AG09309 (cell line): ENCODE results near the gene SH3TC1.

Experiments
- DNase-seq: peaks from one replicate; pipeline ENCODE4 v3.0.0-alpha.2; 2010; ENCODE audit warnings: low read depth
- H3K4me3 ChIP-seq: 2 replicates; pipeline ENCODE4 v1.5.1; 2011; ENCODE audit warnings: mild to moderate bottlenecking, low read depth, low read length, moderate library complexity; ENCODE audit not compliant: control insufficient read depth
- TF ChIP-seq, protein P1 (sequence below): IDR thresholded peaks from 2 replicates; pipeline ENCODE4 v1.5.1; 2011; ENCODE audit warnings: mild to moderate bottlenecking, low read depth, low read length, inconsistent platforms; ENCODE audit not compliant: insufficient read depth, control insufficient read depth; ENCODE audit errors: missing control alignments

SH3TC1 gene

DNA sequence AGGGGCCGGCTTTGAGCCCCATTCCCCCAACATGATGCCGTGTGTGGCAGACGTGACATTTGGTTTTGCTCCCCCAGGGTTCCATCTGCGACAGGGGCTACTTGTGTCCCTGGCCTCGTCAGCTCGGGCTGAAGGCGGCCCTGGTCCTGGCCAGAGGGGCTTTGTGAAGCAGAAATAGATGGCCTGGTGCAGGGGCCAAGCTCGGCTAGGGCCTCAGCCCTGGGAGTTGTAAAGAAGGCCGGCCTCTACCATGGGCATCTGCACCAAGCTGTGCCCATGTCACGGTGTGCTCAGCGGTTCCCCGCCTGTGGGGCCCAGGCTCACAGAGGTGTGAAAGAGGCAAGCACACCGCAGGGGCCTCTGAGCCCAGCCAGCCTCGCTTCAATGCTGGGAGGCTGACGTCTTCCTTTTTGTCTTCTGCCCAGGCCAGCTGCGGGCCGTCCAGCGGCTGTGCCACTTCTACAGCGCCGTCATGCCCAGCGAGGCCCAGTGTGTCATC lies 32.5 kb downstream of the SH3TC1 start:
- no peak for DNase-seq
- H3K4me3 ChIP-seq: no peak overlapping the region
- TF ChIP-seq, protein P1, sequence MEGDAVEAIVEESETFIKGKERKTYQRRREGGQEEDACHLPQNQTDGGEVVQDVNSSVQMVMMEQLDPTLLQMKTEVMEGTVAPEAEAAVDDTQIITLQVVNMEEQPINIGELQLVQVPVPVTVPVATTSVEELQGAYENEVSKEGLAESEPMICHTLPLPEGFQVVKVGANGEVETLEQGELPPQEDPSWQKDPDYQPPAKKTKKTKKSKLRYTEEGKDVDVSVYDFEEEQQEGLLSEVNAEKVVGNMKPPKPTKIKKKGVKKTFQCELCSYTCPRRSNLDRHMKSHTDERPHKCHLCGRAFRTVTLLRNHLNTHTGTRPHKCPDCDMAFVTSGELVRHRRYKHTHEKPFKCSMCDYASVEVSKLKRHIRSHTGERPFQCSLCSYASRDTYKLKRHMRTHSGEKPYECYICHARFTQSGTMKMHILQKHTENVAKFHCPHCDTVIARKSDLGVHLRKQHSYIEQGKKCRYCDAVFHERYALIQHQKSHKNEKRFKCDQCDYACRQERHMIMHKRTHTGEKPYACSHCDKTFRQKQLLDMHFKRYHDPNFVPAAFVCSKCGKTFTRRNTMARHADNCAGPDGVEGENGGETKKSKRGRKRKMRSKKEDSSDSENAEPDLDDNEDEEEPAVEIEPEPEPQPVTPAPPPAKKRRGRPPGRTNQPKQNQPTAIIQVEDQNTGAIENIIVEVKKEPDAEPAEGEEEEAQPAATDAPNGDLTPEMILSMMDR: no peak

DNA sequence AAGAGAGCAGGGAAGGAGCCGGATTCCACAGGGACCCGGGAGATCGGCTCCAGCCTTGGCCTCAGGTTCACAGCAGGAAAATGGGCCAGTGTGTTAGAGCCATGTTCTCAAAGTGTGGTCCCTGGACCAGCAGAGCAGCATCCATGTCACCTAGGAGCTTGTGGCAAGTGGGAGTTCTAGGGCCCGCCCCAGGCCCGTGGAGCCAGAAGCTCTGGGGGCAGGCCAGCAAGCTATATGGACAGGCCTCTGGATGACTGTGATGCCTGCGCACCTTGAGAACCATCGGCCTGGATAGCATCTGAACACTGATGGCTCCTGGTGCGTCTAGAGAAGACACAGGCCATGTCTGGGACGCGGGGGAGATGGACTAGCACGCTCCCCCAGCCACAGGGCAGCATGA lies 33.7 kb downstream of the SH3TC1 start:
- TF ChIP-seq, protein P1: no peak
- H3K4me3 ChIP-seq: no peak overlapping the region
- no peak for DNase-seq

DNA sequence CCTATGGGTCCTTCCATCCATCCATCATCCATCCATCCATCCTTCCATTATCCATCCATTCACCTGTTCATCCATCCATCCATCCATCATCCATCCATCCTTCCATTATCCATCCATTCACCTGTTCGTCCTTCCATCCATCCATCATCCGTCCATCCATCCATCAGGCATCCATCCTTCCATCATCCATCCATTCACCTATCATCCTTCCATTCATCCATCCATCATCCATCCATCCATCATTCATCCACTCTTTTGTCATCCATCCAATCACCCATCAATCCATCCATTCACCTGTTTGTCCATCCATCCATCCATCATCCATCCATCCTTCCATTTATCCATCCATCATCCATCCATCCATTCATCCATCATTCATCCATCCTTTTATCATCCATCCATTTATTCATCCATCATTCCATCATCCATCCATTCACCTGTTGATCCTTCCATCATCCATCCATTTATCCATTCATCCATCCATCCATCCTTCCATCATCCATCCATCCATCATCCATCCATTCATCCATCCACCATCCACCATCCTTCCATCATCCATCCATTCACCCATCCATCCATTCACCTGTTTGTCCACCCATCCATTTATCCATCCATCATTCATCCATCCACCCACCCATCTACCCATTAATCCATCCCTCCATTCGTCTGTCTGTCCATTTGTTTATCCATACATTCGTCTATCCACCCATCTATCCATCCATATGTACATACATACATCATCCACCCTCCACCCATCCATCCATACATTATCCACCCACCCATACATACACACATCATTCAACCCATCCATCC lies 34.8 kb downstream of the SH3TC1 start:
- TF ChIP-seq, protein P1: no peak
- DNase-seq: no peak
- H3K4me3 ChIP-seq: no peak overlapping the region

DNA sequence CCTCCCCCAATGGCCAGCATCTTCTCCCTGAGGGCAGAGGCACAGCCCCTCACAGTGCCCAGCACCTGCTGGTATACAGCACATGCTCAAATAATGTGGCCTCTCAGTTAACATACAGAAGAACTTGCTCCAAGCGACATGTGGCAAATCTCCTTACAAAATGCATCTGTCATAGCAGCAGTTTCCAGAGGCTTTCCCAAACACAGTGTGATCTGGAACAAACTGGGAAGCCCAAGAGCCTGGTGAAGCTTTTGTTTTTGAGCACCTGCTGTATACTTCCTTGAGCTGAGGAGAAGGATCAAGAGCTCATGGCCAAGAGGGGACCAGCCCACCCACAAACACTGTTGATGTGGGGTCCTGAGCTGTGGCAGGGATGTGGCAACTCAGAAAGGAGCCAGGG lies 35.6 kb downstream of the SH3TC1 start:
- no peak for DNase-seq
- H3K4me3 ChIP-seq: no peak overlapping the region
- TF ChIP-seq, protein P1: no peak

DNA sequence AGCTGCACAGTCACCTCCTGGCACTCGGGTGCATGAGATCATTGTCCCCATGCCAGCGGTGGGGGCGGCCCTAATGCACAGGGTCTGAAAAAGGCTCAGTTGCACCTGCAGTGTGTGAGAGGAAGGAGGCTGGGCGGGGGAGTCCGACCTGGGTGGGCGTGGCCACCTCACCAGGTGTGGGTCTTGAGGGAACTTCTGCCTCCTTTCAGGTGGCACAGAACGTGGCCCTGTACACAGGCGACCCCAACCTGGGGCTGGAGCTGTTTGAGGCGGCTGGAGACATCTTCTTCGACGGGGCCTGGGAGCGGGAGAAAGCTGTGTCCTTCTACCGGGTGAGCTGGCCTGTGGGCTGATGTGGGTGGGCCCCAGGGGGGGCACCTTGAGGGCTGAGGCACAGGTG lies 36.1 kb downstream of the SH3TC1 start:
- TF ChIP-seq, protein P1: no peak
- DNase-seq: no peak
- H3K4me3 ChIP-seq: no peak overlapping the region

DNA sequence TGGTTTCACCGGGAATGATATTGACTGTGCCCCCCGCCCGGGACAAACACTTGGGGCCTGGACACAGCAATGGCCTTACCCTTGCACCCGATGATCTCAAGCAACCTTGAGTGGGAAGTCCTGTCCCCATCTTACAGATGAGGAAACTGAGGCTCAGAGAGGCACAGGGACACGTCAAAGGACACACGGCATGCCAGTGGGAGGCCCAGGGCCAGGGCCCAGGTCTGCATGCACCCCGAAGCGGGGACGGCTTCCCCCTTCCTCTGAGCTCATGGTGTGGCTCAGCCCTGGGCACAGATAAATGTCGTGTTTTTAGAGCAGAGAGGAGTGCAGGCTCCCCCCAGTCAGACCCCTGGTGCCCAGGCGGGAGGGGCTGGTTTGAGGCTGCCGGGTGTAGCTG lies 36.6 kb downstream of the SH3TC1 start:
- DNase-seq: no peak
- no peak overlapping the region for H3K4me3 ChIP-seq
- TF ChIP-seq, protein P1: no peak
